ENCODE measurements around the gene CPT1C. TPM values are rescaled to one million over a fixed set of nuclear protein-coding genes. Genes with fewer than 3 reads are reported as not detected.

CPT1C gene
- total and polyA plus RNA-seq, 2 of the 4 experiments (the other 2 are of a cell fraction), result 14.2 to 56.1 TPM

GRCh38 chr19:49654581-49654980 lies 36.3 kb upstream of the CPT1C start:
- dilution Hi-C loops (cut with HindIII; ENCODE audit: low sequenced_read_pairs, unreplicated experiment), result no loop called here

More at GRCh38 chr19:49654581-49654980, 36.3 kb upstream of the CPT1C start:
- H3K4ac ChIP-seq (ENCODE audit: low read depth, low read length), result no peak overlapping the region
- H2BK15ac ChIP-seq (ENCODE audit: low read depth, low read length), result no peak overlapping the region
- no peak overlapping the region for H3K4me2 ChIP-seq (ENCODE audit: low read depth, low read length)
- no peak for ATAC-seq (ENCODE audit: low read depth)
- H3K18ac ChIP-seq (ENCODE audit: low read depth, low read length), result no peak overlapping the region
- no peak overlapping the region for H3K27ac ChIP-seq (ENCODE audit: insufficient read depth, low read length)
- WGBS, 2 experiments (ENCODE audit: extremely low coverage in 2 of 2, insufficient read length in 1 of 2), result 83% methylated on average over 5 of the region's 10 CpGs; no CpG with 5 or more reads in 1 of the 2 experiments
- H3K9me1 ChIP-seq (ENCODE audit: insufficient read depth, low read length), result no peaks in the 10 kb centered on the region
- no peak overlapping the region for H4K8ac ChIP-seq (ENCODE audit: low read depth in 2 of 2, low read length in 2 of 2)
- no peak overlapping the region for H3K14ac ChIP-seq (replicated peaks; ENCODE audit: low read depth, low read length)
- no peak overlapping the region for H2BK20ac ChIP-seq (ENCODE audit: low read depth, low read length)
- no peak overlapping the region for H4K5ac ChIP-seq (ENCODE audit: low read depth, low read length)
- H4K20me1 ChIP-seq (ENCODE audit: insufficient read depth, low read length), result peaks cover 34% of the 10 kb centered on the region
- TF ChIP-seq MXI1 (IDR thresholded peaks at IDR 0.05; ENCODE audit: borderline replicate concordance, low read depth, low read length) (no peak), BHLHE40 (IDR thresholded peaks at IDR 0.05; ENCODE audit: low read depth, low read length) (no peak), FOS (IDR thresholded peaks at IDR 0.05; ENCODE audit: low read depth, low read length) (no peak), SMC3 (IDR thresholded peaks at IDR 0.05; ENCODE audit: low read depth, low read length) (no peak)
- TF ChIP-seq, protein P1, sequence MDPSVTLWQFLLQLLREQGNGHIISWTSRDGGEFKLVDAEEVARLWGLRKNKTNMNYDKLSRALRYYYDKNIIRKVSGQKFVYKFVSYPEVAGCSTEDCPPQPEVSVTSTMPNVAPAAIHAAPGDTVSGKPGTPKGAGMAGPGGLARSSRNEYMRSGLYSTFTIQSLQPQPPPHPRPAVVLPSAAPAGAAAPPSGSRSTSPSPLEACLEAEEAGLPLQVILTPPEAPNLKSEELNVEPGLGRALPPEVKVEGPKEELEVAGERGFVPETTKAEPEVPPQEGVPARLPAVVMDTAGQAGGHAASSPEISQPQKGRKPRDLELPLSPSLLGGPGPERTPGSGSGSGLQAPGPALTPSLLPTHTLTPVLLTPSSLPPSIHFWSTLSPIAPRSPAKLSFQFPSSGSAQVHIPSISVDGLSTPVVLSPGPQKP (IDR thresholded peaks at IDR 0.05; ENCODE audit: borderline replicate concordance, low read depth, low read length), result no peak
- H3K79me1 ChIP-seq (ENCODE audit: low read depth in 1 of 2, low read length in 2 of 2), result peaks cover 18 to 52% of the 10 kb centered on the region in 2 experiments
- no peak overlapping the region for H4K91ac ChIP-seq (ENCODE audit: insufficient read depth, low read depth, low read length)
- H3K4me1 ChIP-seq (ENCODE audit: control insufficient read depth, insufficient read depth, low read length), result no peaks in the 10 kb centered on the region
- CTCF ChIA-PET, result interaction anchor here (1.1 kb wide), 1 partner anchor 12 kb away, joined by 3 read pairs; the partner anchor contains the start of gene SCAF1
- H2AK9ac ChIP-seq (replicated peaks; ENCODE audit: low read depth, low read length, poor library complexity), result no peak overlapping the region
- peaks cover 82% of the 10 kb centered on the region for H3K36me3 ChIP-seq (ENCODE audit: control insufficient read depth, insufficient read depth, low read length)
- intact Hi-C loops (cut with micrococcal nuclease) (no loop called here), in situ Hi-C loops (cut with MboI; ENCODE audit: low sequenced_read_pairs) (no loop called here)
- H3K56ac ChIP-seq (ENCODE audit: extremely low read depth, insufficient read depth, low read length), result no peak overlapping the region
- no peaks in the 10 kb centered on the region for H3K9me3 ChIP-seq (ENCODE audit: control insufficient read depth, insufficient read depth, low read length)
- no peak overlapping the region for H3K23ac ChIP-seq (ENCODE audit: low read depth, low read length)
- no peak overlapping the region for H3K9ac ChIP-seq (ENCODE audit: low read depth, low read length)
- no peaks in the 10 kb centered on the region for H3K27me3 ChIP-seq (ENCODE audit: control insufficient read depth, insufficient read depth, low read length)
- no peak for DNase-seq
- no peak overlapping the region for H2BK5ac ChIP-seq (ENCODE audit: low read depth, low read length, poor library complexity, severe bottlenecking)
- no peak overlapping the region for H2AK5ac ChIP-seq (ENCODE audit: low read depth, low read length)
- H2AFZ ChIP-seq (replicated peaks; ENCODE audit: low read length, poor library complexity), result no peak overlapping the region
- no peak overlapping the region for H3K4me3 ChIP-seq (ENCODE audit: insufficient read depth, low read depth, low read length)
- POLR2A ChIA-PET (ENCODE audit: unreplicated experiment), result interaction anchor here (1.0 kb wide), 1 partner anchor 14 kb away, joined by 3 read pairs; no protein-coding TSS in a partner anchor
- no TSS peak for BruUV-seq (replicated peaks)
- H2BK120ac ChIP-seq (ENCODE audit: low read depth, low read length), result no peak overlapping the region
